Ectodermal cell (in vitro differentiated cells): ENCODE measurements around the gene OPN4.

ENCODE experiments used
- H3K27ac ChIP-seq: 2 replicates; pipeline ENCODE4 v1.7.0; 2013; ENCODE audit warnings: mild to moderate bottlenecking, low read depth, low read length; ENCODE audit not compliant: insufficient read depth, poor library complexity, severe bottlenecking
- H3K27me3 ChIP-seq: 2 replicates; pipeline ENCODE4 v1.7.0; 2013; ENCODE audit warnings: mild to moderate bottlenecking, low read length; ENCODE audit not compliant: insufficient read depth, control insufficient read depth, poor library complexity, severe bottlenecking
- H3K36me3 ChIP-seq: one replicate; pipeline ENCODE4 v1.7.0; 2013; ENCODE audit warnings: low read length; ENCODE audit not compliant: control insufficient read depth, insufficient read depth
- H3K4me1 ChIP-seq: one replicate; pipeline ENCODE4 v1.7.0; 2013; ENCODE audit warnings: low read length; ENCODE audit not compliant: control insufficient read depth, insufficient read depth
- H3K4me3 ChIP-seq: 2 replicates; pipeline ENCODE4 v1.7.0; 2013; ENCODE audit warnings: low read depth, low read length, control low read depth; ENCODE audit not compliant: insufficient read depth
- H3K9me3 ChIP-seq: 2 replicates; pipeline ENCODE4 v1.7.0; 2013; ENCODE audit warnings: mild to moderate bottlenecking, low read length, moderate library complexity; ENCODE audit not compliant: control insufficient read depth
- WGBS, 2 experiments: methylation state at CpG; one replicate each; pipeline ENCODE4 v1.1.7; 2013; ENCODE audit warnings: missing lambda C conversion rate in 2 of 2; 5-methylcytosine and 5-hydroxymethylcytosine counted together

Gene OPN4

GRCh38 chr10:86690231-86690630 lies 35.9 kb downstream of the OPN4 start:
- no peaks in the 10 kb centered on the region for H3K36me3 ChIP-seq
- H3K27ac ChIP-seq: no peak overlapping the region
- H3K9me3 ChIP-seq: no peaks in the 10 kb centered on the region
- H3K27me3 ChIP-seq: no peaks in the 10 kb centered on the region
- 87 to 89% methylated on average over 5 of the region's 5 CpGs for WGBS, 2 experiments
- H3K4me1 ChIP-seq: peaks cover 25% of the 10 kb centered on the region
- H3K4me3 ChIP-seq: no peak overlapping the region

GRCh38 chr10:86690657-86691084 lies 36.3 kb downstream of the OPN4 start:
- Histone ChIP-seq H3K9me3 (no peaks in the 10 kb centered on the region), H3K4me3 (no peak overlapping the region), H3K36me3 (no peaks in the 10 kb centered on the region), H3K27me3 (no peaks in the 10 kb centered on the region), H3K4me1 (peaks cover 21% of the 10 kb centered on the region), H3K27ac (no peak overlapping the region)
- 85 to 93% methylated on average over 3 of the region's 3 CpGs for WGBS, 2 experiments

- no peak overlapping the region for H3K4me3 ChIP-seq
- no peak overlapping the region for H3K27ac ChIP-seq
- no peaks in the 10 kb centered on the region for H3K36me3 ChIP-seq
- peaks cover 17% of the 10 kb centered on the region for H3K4me1 ChIP-seq
- H3K9me3 ChIP-seq: no peaks in the 10 kb centered on the region
- 93 to 94% methylated on average over 14 of the region's 14 CpGs for WGBS, 2 experiments
- H3K27me3 ChIP-seq: no peaks in the 10 kb centered on the region
These were observed 37.1 kb downstream of the OPN4 start for GRCh38 chr10:86691333-86692022.

DNA sequence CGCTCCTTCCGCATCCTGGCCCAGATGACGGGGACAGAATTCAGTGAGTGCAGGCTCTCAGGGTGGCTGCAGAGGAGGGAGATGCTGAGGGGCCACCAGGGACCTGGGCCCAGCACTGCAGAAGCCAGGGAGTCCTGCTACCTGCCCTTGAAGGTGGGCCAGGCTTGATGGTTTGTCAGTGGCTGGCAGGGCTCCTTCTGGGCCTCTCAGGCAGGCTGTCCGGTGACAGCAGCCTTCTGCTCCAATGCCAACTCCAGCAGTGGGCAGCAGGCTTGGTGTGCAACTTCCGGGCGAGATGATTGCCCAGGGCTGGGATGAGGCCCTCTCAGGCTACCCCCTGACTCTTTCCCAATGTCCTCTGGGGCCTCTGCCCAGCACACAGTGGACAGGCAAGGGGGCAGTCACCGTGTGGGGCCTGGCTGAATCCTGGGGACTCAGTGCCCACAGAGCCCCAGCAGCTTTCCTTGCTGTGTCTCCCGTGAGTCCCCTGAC lies 37.7 kb downstream of the OPN4 start:
- H3K27me3 ChIP-seq: no peaks in the 10 kb centered on the region
- H3K36me3 ChIP-seq: no peaks in the 10 kb centered on the region
- 94 to 95% methylated on average over 8 of the region's 8 CpGs for WGBS, 2 experiments
- H3K4me1 ChIP-seq: peaks cover 17% of the 10 kb centered on the region
- H3K4me3 ChIP-seq: no peak overlapping the region
- no peaks in the 10 kb centered on the region for H3K9me3 ChIP-seq
- H3K27ac ChIP-seq: no peak overlapping the region

- Histone ChIP-seq H3K9me3 (no peaks in the 10 kb centered on the region), H3K4me1 (peaks cover 15% of the 10 kb centered on the region), H3K27me3 (no peaks in the 10 kb centered on the region), H3K36me3 (no peaks in the 10 kb centered on the region), H3K27ac (no peak overlapping the region), H3K4me3 (no peak overlapping the region)
- WGBS, 2 experiments: 92 to 93% methylated on average over 7 of the region's 7 CpGs
These were observed 38.3 kb downstream of the OPN4 start for GRCh38 chr10:86692664-86693063.

- Histone ChIP-seq H3K36me3 (no peaks in the 10 kb centered on the region), H3K27ac (no peak overlapping the region), H3K27me3 (no peaks in the 10 kb centered on the region), H3K4me1 (peaks cover 10% of the 10 kb centered on the region), H3K9me3 (no peaks in the 10 kb centered on the region), H3K4me3 (no peak overlapping the region)
- 91 to 96% methylated on average over 2 of the region's 2 CpGs for WGBS, 2 experiments
These were observed 38.9 kb downstream of the OPN4 start for GRCh38 chr10:86693275-86693674.

DNA sequence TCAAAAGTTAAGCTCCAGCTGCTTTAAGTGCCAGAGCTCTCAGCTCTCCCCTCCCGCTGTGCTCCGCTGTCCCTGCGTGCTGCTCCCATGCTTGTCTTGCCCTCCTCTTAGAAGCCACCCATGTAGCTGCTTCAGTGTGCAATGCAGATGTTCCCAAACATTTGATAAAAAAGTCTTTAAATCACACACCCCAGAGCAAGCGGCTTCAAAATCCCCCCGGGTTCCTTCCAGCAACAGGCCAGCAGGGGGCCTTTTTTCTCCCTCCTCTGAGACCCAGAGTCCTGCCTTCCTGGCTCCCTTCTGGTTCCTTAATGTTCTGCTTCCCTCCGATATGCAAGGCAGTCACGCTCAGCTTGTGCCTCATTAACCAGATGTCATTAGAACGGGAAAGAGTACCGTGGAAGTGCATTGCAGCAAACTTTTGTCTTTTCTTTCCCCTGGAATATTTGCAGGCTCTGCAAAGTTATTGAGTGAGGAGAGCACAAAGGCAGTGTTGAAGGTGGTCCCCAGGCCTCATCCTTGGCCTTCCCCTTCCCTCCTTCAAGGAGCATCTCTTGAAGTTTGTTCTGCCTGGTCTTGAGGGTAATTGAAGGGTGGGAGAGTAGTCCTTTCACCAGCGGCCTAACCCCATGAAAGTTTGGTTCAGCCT lies 39.5 kb downstream of the OPN4 start:
- H3K27me3 ChIP-seq: no peaks in the 10 kb centered on the region
- H3K27ac ChIP-seq: no peak overlapping the region
- H3K4me3 ChIP-seq: no peak overlapping the region
- no peaks in the 10 kb centered on the region for H3K9me3 ChIP-seq
- no peaks in the 10 kb centered on the region for H3K36me3 ChIP-seq
- 22 to 27% methylated on average over 10 of the region's 10 CpGs for WGBS, 2 experiments
- H3K4me1 ChIP-seq: peaks cover 10% of the 10 kb centered on the region

GRCh38 chr10:86698207-86698940 lies 44.0 kb downstream of the OPN4 start:
- H3K27me3 ChIP-seq: no peaks in the 10 kb centered on the region
- H3K27ac ChIP-seq: no peak overlapping the region
- H3K9me3 ChIP-seq: no peaks in the 10 kb centered on the region
- no peak overlapping the region for H3K4me3 ChIP-seq
- WGBS, 2 experiments: 92% methylated on average over 9 of the region's 9 CpGs
- H3K36me3 ChIP-seq: no peaks in the 10 kb centered on the region
- peaks cover 6% of the 10 kb centered on the region for H3K4me1 ChIP-seq

- H3K4me3 ChIP-seq: no peak overlapping the region
- 88 to 91% methylated on average over 7 of the region's 7 CpGs for WGBS, 2 experiments
- no peaks in the 10 kb centered on the region for H3K36me3 ChIP-seq
- no peaks in the 10 kb centered on the region for H3K9me3 ChIP-seq
- H3K27me3 ChIP-seq: no peaks in the 10 kb centered on the region
- H3K4me1 ChIP-seq: no peaks in the 10 kb centered on the region
- no peak overlapping the region for H3K27ac ChIP-seq
These were observed 44.8 kb downstream of the OPN4 start for GRCh38 chr10:86699125-86699524.

GRCh38 chr10:86699541-86699940 lies 45.2 kb downstream of the OPN4 start:
- H3K4me1 ChIP-seq: no peaks in the 10 kb centered on the region
- H3K4me3 ChIP-seq: no peak overlapping the region
- WGBS, 2 experiments: 94% methylated on average over 8 of the region's 8 CpGs

More at GRCh38 chr10:86699541-86699940, 45.2 kb downstream of the OPN4 start:
- Histone ChIP-seq H3K27me3 (no peaks in the 10 kb centered on the region), H3K9me3 (no peaks in the 10 kb centered on the region), H3K36me3 (no peaks in the 10 kb centered on the region), H3K27ac (no peak overlapping the region)
